ENCODE measurements around the gene TEX10.
"Not testable (repeated sequence)": the region's sequence is repeated elsewhere in the genome, so short reads cannot be mapped to it uniquely, and the experiment has no call there.

Gene TEX10

DNA sequence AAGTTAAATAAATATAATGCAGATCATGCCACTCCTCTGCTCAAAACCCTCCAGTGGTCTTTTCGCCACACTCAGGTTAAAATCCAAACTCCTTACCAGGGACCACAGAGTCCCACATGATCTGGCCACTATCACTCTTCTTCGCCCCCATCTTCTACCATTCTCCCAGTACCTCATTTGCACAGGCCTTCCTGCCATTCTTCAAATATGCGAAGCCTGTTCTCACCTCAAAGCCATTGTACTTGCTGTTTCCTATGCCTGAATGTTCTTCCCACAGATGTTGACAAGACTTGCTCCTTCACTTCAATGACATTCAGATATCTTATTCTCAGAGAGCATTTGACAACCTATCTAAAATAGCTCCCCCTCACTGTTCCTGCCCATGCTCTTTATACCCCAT lies 10.9 kb downstream of the TEX10 start:
- no peak for DNase-seq

DNA sequence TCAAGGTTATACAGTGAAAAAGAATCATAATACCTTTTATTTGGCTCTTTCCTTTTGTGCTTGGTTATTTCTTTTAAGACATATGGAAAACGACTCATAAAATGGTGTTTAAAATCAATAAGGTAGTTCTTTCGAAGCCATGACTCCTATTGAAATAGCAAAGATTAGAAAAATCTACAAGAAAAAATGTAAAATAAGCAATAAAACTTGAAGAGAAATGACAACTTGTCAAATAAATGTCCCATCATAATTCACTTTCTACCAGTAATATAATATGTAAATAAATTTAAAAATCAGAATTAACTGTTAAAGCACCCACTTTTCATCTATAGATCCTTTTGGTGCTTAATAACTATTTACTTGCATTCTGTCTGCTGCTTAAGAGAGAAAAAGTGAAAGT lies 12.5 kb downstream of the TEX10 start:
- DNase-seq = no peak

DNA sequence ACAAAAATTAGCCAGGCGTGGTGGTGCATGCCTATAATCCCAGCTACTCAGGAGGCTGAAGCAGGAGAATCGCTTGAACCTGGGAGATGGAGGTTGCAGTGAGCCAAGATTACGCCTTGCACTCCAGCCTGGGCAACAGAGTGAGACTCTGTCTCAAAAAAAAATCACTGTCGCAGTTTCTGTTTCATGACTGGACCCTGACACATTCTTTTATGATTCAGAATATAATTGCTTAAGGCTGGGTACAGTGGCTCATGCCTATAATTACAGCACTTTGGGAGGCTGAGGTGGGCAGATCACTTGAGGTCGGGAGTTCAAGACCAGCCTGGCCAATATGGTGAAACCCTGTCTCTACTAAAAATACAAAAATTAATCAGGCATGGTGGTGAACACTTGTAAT lies 14.0 kb downstream of the TEX10 start:
- DNase-seq = not testable (repeated sequence)

DNA sequence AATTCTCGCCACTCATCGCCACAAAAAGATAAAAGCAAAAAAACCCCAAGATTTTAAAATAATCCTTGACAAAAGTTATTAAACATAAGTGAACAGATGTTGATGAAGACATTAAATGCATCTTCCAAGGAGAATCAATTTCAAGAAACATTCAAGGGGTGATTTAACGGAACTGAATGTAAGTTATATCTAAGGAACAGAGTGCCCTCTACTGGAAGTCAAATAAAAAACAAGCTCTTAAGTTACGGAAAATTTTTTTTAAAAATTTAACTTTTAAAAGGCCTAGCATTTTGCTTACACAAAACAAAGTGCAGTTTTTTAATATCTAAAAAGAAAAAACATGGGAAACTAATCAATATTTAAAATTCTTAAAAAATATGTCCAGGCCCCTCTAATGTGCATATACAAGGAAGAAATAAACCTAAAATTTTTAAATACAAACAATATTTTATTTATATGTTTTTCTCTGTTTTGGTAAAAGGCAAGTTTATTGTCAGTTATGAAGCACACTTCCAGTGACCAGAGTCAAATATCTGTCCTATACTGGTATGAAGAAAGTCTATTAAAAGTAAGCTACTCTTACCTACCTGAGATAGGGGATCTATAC lies 28.0 kb downstream of the TEX10 start:
- DNase-seq = peak in 1 of 2 experiments; percentile 24

DNA sequence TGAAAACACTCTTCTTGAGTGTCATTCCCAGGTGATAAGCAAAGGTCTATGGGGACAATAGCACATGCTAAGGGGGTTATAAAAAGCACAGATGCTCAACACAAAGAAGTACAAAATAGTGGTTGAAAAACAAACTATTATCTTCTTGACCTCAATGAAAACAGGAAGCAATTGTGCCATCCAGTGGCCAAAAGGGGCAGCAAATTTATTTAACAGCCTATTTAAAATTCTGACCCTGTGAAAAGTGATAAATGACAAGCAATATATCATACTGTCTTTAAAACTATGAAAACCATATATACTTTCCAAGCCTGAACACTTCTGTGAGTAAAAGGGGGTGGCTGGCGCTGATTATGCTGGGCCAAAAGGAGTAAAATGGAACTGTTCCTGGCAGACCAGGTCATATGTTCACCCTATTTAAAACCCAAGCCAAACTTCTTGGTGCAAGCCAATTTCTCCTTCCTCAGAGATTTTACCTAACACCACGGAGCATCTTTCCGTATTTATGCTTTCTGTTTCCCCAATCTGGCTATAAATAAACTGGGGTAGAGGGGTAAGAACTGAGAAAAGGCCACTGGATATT lies 29.7 kb downstream of the TEX10 start:
- DNase-seq = peak; percentile 4 to 16

DNA sequence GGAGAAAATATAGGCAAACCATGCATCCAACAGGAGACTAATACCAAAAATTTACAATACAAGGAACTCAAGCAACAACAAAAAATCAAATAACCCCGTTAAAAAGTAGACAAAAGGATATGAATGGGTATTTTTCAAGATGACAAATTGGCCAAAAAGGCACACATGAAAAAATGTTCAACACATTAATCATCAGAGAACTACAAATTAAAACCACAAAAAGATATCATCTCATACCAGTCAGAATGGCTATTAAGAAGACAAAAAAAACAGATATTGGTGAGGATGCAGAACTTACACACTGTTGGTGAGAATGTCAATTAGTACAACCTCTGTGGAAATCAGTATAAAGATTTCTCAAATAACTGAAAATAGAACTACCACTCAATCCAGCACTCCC lies 35.0 kb downstream of the TEX10 start:
- DNase-seq = no peak

DNA sequence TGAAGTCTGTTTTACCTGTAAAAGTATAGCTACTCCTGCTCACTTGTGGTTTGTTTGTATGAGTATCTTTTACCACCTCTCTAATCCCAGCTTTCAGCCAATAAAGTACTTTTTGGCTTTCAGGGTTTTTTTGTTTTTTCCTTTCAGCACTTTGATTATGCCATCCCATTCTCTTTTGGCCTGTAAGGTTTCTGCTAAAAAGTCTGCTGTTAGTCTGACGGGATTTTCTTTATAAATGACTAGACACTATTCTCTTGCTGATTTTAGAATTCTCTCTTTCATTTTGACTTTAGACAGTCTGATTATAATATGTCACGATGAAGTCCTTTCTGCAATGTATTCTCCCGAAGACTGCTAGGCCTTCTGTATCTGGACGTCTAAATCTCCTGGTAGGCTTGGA lies 37.2 kb downstream of the TEX10 start:
- no peak for DNase-seq

DNA sequence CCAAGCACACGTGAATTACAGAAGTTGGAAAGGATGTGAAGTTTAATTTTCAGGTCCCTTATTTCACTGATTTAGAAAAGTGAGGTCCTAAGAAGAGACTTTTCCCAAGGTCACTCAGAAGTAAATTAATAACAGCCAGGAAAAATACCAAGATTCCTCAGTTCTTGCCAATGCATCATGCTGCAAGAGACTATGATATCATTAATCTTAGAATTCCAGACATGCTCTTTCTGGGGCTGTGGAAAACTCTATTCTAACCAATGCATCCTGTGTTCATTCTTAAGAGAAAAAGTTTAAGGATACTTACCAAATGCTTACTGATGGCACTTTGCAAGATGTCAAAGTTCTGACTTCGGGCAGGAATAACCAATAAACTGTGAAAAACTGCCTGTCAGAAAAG lies 42.8 kb downstream of the TEX10 start:
- DNase-seq = no peak

DNA sequence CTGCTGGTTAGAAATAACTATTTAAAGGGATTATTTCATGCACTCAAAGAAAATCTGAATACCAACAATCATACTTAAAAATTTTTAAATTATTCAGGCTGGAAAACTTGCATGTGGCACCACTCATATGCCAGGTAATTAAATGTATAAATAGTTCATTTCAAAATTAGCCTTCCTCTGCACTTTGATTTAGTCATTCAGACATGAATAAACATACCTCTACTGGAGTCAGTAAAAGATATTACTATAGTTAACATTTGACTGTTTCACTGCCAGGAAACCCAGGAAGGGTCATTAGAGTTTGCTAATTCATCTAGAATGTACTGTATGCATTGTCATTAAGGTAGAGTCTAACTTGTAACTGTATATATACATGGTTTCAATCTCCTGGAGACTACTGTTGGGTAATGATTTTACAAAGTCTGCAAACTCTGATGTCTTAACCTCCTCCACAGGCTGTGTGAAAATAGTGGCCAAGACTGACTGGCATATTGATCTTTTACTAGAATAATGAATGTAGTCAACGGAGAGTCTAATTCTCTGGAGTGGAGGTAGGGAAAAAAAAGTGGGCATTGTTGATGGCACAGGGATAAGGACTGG lies 43.7 kb downstream of the TEX10 start:
- DNase-seq = no peak

DNA sequence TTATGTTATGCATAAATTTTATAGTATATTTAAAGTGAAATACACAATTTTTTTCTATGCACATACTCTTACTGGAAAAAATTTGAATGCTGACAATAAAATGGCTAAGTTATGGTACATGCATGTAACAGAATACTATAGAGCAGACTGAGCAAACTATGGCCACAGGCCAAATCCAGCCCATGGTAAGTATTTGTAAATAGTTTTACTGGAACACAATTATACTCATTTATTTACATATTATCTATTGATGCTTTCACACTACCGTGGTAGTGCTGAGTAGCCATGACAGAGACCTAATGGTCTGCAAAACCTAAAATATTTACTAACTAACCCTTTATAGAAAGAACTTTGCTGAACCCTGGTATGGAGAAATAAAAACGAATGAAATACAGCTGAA lies 45.7 kb downstream of the TEX10 start:
- DNase-seq = no peak

DNA sequence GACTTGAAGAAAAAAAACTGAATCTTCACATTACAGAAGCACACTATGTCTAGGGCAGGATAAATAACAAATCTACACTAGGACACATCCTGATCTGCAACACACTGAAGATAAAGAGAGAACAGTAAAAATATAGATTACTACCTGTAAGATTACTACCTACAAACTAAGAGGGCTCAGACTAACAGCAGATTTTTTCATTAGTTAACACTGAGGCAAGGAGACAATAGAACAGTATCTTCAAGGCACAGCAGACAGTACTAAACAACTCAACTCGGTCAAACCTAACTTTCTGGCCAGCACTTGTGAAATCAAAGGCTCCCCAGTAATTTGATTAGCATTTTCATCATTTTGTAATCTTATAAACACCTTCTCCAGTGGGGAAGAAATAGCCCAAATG lies 46.5 kb downstream of the TEX10 start:
- no peak for DNase-seq

DNA sequence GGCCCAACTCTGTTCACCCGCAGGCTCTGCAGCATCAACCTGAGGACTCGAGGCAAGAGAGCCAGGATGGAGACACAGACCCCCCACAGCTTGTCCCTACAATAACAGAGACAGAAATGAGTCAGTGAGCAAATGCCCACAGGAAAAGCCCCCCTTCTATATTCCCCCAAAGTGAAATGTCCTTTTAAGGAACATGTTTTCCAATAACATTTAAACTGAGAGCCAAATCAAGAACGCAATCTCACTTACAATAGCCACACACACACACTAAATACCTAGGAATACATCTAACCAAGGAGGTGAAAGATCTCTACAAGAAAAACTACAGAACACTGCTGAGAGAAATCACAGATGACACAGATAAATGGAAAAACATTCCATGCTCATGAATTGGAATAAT lies 49.0 kb downstream of the TEX10 start:
- no peak for DNase-seq

DNA sequence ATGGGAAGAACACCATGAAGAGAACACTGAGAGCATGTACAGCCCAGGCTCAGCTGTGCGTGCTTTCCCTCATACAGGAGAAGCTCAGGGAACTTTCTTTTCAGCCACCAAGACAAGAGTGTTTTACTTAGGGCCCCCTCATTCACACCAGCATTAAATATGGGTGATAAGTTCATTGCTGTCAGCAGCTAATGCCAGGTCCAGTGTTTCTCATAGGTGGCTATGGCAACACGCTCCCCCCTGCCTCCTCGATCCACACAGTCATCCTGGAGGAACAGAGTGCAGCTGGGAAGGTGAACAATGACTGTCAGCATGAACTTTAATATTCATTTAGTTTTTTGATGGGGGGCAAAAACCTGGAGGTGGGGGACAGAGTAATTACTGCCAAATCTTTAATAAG lies 54.4 kb downstream of the TEX10 start:
- no peak for DNase-seq

DNA sequence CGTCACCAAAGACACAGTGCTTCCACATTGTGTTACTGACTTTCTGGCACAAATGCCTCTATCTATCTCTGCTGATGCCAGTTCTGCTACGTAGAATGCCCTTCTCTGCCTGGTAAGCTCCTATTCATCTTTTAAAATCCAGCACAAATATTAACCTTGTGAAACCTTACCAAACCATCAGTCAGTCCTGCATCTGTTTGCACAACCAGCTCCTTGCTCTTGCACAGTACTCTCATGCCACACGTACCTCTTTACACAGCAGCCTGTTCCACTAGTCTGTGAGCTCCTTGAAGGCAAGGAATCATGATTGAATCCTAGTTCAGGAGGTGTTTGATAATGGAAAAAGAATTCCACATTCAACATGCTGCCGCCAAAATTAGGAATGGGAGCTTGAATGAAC lies 56.3 kb downstream of the TEX10 start:
- no peak for DNase-seq

DNA sequence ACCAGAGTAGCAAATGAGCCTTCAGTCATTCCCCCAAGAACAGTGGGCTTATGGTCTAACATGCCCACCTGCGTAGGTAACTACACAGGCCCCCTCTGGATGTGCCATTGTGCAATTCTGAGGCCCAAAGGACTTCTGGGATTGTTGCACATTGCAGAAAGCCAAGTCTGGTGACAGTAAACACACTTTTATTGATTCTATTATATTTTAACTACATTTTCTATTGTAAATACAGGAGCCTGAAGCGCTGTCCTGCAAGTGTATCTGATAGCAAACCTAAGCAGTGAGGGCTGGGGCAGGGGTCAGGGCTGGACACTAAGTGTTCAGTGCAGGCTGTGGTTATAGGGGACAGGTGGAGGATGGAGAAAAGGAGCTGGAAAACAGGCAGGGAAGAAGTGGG lies 57.5 kb downstream of the TEX10 start:
- no peak for DNase-seq

DNA sequence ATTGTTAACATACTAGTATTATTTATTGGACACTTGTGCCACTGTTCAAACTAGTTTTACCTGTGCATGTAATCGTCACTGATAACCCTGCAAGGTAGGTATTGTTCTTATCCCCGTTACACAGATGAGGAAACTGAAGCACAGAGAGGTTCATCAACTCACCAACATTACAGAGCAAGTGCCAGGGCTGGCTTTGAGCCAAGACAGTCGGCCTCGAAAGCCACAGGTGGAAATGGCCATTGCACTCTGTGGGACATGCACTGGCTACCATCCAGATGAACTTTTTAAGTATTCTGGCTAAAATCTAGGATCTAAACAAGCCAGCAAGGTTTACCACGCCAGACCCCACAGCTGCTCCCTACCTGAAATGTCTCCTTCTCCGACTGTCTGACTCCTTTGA lies 57.9 kb downstream of the TEX10 start:
- no peak for DNase-seq

DNA sequence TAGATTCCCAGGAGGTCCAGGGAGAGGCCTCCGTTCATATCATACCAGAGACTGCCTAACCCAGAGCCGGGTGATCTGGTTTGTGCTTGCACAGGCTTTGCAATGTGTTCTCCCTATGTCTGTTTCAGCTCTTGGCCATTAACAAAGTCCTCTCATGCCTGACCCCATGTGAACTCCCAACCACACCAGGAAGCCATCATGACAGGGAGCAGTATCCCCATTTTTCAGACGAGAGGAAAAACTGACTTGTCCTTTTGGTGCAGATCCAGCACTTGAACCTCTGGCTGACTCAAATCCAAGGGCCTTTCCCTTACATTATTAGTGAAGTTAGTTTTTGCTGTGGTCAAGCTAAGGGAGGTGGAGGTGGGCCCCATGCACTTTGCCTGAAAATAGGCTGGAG lies 58.4 kb downstream of the TEX10 start:
- no peak for DNase-seq

DNA sequence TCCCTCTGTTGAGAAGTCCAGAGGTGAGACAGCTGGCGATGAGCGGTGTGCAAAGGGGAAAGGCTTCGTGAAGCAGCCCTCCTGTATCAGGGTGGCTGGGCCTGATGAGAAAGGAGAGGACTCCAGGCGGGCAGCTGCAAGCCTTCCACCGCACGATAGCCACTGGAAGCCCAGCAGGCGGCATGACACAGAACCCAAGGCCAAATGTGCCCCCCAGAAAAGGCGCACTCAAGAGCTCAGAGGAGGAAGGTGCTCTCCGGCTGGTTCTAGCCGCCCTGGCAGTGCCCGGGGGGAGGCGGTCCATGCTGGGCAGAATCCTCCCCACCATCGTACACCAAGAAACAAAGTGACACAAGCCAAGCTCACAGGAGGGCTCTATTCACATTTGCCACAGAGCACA lies 60.3 kb downstream of the TEX10 start:
- no peak for DNase-seq

DNA sequence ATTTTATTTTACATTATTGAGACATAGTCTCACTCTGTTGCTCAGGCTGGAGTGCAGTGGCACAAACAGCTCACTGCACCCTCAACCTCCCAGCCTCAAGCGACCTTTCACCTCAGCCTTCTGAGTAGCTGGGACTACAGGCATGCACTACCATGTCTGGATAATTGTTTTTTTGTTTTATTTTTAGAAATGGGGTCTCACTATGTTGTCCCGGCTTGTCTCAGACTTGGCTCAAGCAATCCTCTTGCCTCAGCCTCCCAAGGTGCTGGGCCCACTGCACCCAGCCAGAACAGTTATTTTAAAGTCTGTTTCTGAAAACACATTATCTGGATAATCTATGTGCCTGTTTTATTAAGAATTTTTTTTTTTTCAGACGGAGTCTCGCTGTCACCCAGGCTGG lies 62.0 kb downstream of the TEX10 start:
- DNase-seq = no peak

DNA sequence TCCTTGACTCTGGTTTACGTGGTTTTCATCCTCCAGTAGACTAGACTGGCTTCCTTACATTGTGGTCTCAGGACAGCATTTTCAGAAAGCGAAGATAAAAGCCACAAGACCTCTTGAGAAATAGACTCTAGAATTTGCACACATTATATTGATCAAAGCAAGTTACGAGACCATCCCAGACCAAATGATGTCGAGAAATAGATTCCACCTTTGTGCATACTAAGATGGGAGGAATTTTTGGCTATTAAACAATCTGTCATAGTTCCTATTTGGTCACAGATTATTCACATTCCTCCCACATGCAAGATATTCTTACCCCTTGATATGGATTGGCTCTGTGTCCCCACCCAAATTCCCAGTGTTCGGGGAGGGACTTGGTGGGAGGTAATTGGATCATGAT lies 65.6 kb downstream of the TEX10 start:
- DNase-seq = no peak

DNA sequence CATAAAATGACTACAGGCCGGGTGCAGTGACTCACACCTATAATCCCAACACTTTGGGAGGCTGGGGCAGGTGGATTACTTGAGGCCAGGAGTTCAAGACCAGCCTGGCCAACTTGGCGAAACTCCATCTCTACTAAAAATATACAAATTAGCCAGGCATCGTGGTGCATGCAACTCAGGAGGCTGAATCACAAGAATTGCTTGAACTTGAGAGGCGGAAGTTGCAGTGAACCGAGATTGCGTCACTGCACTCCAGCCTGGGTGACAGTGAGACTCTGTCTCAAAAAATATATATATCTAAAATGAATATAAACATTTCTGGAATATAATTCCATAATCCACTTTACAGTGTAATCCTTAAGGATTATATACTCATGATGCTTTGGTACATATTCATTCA lies 66.5 kb downstream of the TEX10 start:
- DNase-seq = no peak

DNA sequence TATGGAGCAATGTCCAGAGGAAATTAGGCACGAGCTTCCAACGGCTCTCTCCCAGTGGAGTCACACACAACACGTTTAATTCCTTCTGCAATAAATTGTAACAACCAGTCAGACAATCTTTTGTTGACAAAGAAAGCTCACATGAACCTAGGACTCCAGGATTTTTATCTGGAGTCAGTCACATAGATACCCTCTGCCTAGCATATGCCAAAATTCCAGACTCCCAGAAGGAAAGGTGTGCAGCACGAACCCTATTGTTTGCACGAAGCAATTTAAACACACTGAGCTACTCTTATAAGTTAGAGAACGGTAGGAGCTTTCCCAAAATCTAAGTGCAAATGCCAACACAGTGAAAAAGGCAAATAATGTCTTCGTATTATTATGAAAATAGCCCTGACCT lies 67.1 kb downstream of the TEX10 start:
- DNase-seq = no peak

DNA sequence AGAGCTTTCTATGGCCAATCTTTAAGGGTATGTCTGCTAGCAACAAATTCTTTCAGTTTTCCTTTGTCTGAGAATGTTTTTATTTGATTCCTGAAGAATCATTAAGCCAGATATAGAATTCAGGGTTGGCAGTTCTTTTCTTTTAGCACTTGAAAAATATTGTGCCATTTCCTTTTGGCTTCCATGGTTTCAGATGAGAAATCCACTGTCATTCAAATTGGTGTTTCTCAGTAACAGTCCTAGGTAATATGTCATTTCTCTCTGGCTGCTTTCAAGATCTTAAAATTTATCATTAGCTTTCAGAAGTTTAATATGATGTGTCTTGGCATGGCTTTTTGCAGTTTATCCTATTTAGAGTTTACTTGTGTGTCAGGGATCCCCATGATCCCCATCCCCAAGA lies 67.7 kb downstream of the TEX10 start:
- no peak for DNase-seq

DNA sequence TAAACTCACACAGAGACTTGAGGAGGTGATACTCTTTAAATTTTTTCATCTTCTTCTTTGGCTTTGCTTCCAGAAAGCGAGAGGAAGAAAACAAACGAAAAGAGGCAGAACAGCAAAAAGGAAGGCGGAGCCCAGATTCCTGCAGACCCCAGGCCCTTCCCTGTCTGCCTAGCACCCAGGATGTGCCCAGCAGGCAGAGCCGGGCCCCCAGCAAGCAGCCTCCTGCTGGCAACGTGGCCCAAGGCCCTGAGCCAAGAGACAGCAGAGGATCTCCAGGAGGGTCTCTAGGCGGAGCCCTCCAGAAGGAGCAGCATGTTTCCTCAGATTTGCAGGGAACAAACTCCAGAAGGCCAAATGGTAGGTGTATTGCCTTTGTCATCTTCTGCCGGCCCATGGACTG lies 68.5 kb downstream of the TEX10 start:
- no peak for DNase-seq

DNA sequence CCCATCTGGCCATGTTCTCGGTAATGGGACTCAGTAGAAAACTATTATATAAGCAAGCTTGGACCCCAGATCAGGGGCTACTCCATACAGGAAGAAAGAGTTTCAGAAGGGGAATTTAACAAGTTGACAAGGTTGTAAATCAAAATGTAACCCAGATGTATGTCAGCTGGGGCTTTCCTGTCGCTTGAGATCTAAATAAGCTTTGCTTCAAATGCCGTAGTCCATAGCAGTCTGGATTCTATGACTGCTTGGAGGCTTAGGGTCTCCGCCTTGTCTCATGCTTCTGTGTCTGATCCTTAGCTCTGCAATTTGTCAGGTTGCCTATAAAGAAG lies 70.4 kb downstream of the TEX10 start:
- no peak for DNase-seq

Measured in SHP77 (cell line).